HG02981 (cell line): Measurements from ENCODE around the gene ANKS1B.
A peak's percentile ranks its signal among the peaks of the same experiment; 100 is the strongest.
"Not testable (repeated sequence)": the region's sequence is repeated elsewhere in the genome, so short reads cannot be mapped to it uniquely, and the experiment has no call there.

Experiments
- ATAC-seq: cut with Tn5 transposase; IDR thresholded peaks from one replicate; pipeline ENCODE4 v1.9.1; 2021; ENCODE audit warnings: mild to moderate bottlenecking, moderate library complexity; ENCODE audit not compliant: unreplicated experiment

The ANKS1B gene

DNA sequence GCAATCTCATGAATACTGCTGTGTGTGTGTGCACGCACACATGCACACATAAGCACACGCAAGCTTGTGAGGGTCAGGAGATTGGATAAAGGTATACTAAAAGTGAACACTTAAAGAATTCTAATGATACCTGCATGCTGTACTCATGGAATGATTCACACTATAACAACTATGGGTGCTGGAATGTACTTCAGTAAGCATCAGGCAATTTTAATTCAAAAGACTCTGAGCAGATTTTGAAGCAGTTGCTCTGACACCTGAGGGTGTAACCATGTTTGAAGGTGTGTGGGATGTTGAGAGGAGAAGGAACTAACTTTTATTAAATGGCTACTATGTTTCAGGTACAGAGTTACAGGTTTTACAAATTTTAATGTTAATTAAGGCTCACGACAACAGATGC is 275.6 kb downstream of the ANKS1B start:
- no peak for ATAC-seq

DNA sequence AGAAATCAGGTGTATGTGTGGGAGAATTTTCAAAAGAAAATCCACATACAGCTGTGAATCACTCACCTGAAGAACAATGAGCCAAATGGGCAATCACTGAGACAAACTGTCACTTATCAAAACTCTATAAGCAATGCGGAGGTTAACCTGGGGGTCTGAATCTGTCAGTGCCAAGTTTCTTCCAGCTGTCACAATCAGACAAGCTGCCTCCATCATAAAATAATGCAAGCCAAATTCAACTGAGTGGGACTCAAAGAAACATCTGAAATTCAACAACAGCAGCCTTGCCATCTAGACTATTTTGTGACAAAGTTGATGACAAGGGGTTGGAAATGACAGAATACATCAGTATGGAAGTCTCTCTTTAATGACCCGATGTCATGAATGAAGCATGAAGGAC is 276.9 kb downstream of the ANKS1B start:
- ATAC-seq, result no peak

DNA sequence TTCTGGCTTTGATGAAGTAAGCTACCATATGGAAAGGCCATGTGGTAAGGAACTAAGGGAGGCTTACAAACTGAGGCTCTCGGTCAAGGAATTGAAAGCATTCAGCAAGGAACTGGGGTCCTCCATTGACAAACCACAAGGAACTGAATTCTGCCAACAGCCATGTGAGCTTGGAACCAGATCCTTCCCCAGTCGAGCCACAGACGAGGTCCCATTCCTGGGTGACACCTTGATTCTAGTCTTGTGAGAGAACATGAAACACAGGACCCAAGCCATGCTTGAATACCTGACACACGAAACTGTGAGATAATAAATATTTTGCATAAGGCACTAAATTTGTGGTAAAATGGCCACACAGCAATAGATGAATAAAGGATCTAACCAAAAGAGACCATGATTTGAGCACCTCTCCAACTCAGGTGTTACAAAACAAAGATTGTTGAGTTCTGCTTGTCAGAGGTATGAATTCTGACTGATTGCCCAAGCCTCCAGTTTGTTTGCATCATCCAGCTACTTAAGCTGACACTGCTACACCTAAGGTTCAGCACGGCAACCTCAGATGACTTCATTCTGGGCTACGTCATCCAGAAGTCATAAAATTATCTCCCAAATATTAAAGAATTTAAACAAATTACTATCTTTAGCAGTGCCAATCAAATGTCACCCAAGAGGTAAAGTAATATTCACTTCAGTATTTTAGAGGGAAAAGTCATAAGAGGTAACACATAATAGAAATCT is 277.8 kb downstream of the ANKS1B start:
- no peak for ATAC-seq

DNA sequence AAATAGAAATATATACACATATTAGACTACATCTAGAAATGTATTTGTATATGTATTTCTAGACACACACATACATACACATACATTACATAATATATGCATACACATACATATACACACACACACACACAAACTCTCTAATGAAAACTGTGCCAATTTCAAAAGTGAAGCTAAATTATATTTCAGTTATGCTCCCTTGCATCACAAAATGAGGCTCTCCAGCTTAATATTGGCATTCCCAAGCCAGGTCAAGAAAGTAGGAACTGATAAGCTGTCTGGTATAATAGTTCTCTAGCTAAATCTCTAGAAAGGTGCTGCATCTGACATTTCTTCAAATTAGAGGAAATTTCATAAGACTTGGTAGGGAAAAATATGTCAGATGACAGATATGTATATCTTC is 280.3 kb downstream of the ANKS1B start:
- no peak for ATAC-seq

DNA sequence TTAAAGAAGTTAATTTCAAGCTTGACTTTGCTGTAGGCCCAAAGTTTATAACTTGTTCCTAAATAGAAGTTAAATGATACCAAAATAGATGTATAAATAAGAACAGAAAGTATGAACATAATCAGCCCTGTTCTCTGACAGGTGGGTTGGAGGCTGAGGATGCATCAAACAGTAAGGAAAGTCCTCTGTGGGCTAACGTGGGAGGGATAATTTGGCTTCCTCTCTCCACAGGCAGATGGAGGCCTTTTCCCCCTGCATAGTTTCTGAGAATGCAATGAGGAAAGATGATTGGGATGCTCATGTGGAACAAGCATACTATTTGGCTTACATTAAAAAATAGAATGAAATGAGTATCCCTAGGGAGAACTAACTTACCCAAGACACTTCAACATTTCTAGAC is 280.7 kb downstream of the ANKS1B start:
- ATAC-seq, result no peak

DNA sequence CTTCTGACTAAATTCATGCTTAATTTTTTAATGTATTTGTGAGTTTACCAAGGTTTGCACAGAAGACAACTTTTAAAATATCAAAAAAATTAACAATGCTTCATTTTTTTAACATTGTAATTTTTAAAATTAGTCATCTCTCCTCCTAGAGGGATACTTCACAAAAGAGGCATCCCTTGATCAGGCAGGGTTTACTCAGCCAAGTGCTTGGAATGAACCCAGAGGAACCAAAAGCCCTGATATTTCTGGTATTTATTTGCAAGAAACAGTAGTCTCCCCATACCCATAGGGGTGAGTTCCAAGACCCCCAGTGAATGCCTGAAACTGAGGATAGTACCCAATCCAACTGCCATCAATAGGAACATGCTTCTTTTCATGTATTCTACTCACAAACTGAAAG is 284.7 kb downstream of the ANKS1B start:
- no peak for ATAC-seq

DNA sequence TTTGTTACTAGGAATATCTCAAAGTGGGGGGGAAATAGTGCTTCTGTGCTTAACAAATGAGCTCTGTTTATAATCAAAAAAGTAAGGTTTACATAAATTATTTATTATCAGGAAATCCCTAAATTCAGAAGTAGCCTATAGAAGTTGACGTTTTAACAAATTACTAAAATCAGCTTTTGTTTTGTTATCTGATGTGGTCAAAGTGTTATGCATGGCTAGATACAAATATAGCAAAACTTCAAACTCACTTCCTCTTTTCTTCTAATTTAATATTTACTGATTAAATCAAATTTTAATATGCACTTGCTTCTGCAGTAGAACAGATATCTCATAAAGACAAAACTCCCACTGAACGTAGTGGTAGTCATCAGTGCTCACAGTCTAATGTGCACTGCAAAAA is 289.7 kb downstream of the ANKS1B start:
- ATAC-seq, result peak; percentile 54

DNA sequence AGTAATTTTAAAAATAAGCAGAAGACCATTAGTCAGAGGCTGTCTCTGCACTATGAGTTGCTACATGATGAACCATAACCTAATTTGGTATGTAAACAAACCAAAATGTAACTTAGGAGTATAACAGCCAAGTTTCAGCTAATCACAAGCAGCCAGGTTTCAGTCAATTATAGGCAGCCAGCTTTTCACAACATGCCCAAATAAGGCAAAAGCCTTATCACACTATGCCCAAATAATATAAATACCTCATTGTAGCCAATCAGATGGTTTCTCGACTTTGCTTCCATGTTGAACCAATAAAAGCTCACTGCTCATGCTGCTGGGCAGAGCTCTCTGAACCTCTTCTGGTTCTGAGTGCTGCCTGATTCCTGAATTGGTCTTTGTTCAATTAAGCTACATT is 298.6 kb downstream of the ANKS1B start:
- no peak for ATAC-seq

DNA sequence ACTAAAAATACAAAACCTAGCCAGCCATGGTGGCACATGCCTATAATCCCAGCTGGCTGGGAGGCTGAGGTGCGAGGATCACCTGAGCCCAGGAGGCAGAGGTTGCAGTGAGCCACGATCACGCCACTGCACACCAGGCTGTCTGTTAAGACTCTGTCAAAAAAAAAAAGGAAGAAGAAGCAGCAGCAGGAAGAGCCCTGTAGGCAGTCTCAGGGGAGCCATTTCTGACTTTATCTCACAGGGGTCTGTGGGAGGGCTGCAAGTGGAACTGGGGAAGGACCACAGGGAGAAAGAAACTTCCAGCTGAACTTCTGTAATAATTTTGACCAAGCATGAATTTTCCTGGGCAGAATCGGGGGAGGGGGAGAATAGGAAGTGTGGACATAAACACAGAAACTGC is 304.5 kb downstream of the ANKS1B start:
- no peak for ATAC-seq

DNA sequence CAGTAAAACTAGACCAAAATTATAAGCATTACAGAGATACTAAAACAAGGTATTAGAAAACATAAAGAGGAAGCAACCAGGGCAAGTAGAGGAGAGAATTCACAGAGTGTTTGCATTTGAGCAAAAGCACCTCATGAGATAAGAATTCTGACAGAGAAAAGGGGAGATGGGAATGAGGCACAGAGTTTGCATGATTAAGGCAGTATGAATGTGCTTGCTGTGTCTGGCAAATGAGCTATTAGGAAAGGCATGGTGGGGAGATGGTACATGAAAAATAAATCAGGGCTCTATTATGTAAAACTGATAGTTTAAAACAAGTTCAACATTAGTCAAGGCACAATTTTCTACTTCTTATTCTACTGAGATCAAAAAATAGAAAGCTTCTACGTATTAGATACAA is 314.1 kb downstream of the ANKS1B start:
- no peak for ATAC-seq

DNA sequence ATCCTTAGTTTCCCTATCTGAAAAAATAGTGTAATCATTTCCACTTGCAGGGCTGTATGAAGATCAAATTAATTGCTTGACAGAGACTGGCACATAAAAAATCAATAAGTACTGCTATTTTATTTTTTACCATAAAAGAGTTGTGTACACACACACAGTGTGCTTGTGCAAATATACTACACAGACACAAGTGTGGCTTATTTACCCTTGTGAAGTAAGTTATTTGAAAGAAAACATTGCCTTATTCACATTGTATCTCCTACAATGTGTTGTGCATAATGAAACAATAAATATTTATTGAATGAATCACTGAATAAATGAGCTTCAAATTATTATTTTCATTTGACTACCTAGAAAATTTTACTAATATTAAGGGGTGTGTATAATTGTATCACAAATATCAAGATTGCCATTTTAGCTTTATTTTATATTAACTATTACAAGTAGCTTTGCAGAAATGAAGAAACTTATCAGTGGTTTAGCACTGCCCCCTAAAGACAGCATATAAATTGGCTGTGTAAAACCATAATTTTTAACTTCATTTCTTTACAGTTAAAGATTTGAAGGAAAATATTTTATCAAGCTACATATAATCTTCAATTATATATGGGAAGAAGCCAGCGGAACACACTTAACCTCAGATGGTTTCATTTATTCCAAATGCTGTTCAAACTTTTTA is 325.9 kb downstream of the ANKS1B start:
- ATAC-seq, result no peak

DNA sequence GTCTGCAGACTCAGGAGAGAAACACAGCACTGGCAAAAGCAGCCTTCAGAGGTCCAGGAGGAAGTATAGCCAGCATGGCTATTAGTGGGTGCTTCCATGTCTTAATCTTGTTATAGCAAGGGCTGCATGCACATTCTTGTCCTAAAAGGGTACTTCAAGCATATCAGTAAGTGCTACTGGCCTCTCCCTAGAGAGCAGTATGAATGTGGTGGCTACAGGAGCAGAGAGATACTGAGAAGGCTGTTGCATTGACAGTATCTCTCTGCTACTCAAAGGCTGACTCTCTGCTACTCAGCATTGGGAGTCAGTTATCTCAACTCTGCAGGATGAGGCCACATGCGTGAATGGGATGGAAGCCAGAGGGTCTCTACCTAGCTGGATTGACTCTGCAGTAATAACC is 335.2 kb downstream of the ANKS1B start:
- ATAC-seq, result no peak

DNA sequence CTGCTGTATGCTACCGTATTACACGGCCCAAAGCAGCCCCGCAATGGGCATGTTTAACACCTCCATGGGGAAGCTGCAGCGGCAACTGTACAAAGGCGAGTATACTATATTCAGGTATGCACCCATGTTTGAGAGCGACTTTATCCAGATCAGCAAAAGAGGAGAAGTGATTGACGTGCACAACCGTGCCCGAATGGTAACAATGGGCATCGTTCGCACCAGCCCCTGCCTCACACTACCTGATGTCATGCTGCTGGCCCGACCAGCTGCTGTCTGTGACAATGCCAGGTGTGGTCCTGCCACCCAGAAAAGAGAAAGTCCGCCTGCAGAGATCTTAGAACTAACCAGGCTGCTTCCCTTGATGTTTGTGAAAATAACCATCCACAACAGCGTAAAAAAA is 336.6 kb downstream of the ANKS1B start:
- ATAC-seq, result no peak

DNA sequence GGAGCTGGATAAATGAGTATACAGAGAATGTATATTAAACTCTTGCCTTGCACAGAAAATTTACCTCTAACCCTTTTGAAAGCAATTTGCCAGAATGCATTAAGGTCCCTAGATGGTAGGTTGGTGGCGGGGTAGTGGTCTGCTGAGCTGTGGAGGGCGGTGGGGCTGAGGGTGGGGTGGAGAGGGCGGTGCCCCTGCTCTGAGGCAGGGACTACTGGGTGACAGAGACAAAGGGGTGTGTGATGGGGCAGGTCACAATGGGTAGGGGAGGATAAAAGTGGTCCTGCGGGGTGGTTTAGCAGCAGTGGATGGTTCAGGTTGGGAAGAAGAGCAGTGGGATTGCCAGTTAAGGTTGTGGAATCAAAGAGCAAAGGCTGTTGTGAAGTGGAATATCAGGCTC is 337.3 kb downstream of the ANKS1B start, which contains the start of gene GARIN6:
GARIN6 (plus strand) TSS at position 301 of the 400 bp plus-strand sequence. CDS start 422 bp downstream, outside the sequence.
- no peak for ATAC-seq

DNA sequence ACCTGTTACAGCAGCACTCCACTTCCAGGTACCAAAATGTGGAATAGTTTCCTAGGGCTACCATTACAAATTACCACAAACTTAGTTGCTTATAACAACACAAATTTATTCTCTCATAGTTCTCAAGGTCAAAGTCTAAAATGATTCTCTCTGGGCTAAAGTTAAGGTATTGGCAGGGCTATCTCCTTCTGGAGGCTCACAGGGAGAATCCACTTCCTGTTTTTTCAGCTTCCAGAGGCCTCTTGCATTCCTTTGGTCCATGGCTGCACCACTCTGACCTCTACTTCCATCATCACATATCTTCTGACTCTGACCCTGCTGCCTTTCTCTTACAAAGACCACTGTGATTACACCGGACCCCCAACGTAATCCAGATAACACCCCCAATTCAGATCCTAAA is 340.1 kb downstream of the ANKS1B start:
- no peak for ATAC-seq

DNA sequence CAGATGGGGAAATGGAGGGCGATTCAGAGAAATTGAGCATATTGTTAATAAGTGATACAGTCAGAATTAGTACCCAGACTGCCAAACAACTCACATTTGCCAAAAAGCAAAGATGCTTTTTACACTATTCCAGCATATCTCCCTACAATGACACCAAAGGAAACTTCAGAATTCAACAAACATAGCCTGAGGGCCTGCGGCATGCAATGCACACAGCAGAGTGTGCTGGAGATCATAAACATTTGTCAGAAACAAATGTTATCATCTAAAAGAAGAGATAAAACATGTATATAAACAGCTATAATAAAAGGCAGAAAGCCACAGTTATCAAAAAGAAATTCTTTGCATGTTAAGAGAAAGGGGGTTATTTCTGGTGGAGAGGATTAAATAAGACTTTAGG is 357.3 kb downstream of the ANKS1B start:
- ATAC-seq, result no peak

DNA sequence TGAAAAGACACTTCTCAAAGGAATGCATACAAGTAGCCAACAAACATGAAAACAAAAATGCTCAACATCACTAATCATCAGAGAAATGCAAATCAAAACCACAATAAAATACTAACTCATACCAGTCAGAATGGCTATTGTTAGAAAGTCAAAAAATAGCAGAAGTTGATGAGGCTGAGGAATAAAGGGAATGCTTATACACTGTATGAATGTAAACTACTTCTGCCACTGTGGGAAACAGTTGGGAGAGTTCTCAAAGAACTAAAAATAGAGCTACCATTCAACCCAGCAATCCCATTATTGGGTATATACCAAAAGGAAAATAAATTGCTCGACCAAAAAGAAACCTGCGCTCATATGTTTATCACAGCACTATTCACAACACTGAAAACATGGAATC is 360.1 kb downstream of the ANKS1B start:
- not testable (repeated sequence) for ATAC-seq

DNA sequence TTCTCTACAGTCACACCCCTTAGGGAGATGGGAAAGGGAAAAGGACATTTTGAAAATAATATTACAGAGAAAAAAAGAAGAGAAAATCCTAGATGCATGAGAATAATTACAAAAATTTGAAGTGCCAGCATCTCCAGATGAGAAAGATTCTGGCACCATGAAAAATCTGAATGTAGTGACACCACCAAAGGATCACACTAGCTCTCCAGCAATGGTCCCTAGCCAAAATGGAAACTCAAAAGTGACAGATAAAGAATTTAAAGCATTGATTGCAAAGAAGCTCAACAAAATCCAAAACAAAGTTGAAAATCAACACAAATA is 364.6 kb downstream of the ANKS1B start:
- ATAC-seq, result no peak

DNA sequence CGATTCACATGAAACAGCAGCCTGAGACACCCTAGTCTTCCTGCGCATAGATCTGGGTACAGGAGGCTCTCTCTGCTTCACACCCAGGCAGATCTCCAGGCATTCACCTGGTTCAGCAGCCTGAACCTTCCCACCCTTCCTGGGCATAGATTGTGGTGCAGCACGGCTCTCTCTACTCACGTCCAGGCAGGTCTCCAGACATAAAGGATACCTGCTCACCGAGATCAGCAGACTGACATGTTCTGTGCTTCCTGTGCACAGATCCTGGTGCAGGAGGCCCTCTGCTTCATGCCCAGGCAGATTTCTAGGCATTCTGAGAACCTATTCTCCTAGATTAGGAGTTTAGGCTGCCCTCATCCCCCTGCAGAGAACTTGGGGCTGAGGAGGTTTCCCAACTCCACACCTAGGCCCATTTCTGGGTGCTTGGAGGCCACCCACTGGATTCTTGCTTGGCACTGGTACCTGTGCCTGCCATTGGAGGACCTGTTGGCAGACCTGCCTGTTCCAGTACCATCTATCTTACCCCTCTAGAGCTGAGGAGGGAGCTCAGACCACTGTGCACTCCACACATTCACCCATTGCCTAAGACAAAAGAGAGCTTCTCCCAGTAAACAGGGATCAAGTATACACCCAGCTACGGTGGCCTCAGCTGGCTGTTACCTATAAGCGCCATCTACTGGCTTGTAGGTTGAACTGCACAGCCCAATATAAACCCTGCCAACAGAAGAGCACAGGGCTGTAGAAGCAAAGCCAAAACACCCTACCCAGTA is 365.2 kb downstream of the ANKS1B start:
- peak; percentile 84 for ATAC-seq

DNA sequence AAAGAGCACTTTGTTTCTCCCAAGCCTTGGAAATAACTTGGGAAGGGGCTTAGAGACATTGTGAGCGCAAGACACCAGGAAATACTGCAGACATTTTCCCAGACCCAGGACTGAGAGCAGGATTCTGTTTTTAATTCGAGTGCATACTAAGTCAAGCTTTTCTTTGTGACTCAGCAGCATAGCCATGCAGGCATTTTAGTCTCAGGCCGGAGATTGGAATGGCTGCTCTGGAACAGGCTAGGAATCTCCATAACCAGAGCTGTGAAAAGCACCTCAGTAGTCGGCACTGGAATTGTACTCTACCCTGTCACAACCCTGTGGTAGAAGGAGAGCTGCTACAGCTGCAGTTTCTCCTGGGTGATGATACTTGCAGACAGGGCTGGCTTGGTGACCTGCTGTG is 366.1 kb downstream of the ANKS1B start:
- ATAC-seq, result no peak

DNA sequence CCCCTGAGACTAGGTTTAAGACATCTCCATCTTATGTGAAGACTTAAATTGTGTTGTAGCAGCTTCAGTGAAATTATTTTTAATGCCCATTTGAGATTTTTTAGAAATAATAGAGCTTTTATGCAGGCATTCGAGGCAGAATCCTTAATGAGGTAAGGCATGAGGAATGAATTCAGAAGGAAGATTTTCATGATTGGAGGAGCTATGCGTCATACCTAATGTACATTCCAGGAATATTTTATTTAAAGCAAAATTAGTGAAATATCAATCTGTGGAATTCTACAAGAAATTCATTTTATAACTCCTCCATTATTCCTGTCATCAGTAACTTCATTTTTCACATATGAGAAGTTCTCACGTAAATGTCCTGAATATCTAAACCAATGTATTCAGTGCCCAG is 373.1 kb downstream of the ANKS1B start:
- no peak for ATAC-seq

DNA sequence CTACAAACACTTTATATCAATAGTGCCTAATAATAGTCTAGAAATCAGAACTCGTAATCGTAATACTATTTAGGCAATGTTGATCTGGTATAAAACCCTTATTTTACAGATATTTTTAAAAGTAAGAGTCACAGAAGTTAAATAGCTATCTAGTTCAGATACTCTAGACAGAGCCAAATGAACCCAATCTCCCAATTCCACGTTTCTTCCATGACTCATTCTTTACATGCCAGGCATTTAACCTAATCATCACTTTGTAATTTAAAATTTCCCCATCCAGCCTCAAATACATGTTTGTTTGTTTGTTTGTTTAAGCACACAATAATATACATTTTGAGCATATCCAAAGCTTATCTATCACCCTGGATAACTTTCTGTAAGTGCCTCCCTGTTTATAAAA is 373.6 kb downstream of the ANKS1B start:
- ATAC-seq, result no peak
